Measurements from ENCODE around the gene SORCS2. TPM values are rescaled to one million over a fixed set of nuclear protein-coding genes. Genes with fewer than 3 reads are reported as not detected.
A peak's percentile ranks its signal among the peaks of the same experiment; 100 is the strongest.

SORCS2 gene
- total RNA-seq, 1 donor from 2014 or later: 6.9 TPM

DNA sequence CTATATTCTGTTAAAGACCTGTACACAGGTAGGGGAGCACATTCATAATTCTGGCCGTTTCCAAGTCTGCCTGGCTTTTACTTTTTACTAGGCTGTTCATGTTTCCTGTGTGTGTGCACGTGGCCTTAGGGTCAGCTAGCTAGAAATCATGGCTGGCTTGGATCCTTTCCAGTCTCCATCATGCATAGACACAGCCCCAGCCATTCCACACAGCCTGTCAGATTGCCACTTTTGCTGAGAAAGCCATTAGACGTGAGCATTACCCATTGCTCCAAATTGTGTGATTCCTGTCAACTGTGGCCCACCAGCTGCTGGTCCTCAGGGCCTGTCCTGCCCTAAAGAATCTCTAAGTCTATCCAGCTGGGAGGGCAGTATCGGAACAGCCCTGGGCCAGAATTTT, 11.4 kb upstream of the SORCS2 start:
- peak; percentile 26 for DNase-seq (ENCODE audit: low spot score)
- intact Hi-C loops (cut with DNase I): no loop called here

DNA sequence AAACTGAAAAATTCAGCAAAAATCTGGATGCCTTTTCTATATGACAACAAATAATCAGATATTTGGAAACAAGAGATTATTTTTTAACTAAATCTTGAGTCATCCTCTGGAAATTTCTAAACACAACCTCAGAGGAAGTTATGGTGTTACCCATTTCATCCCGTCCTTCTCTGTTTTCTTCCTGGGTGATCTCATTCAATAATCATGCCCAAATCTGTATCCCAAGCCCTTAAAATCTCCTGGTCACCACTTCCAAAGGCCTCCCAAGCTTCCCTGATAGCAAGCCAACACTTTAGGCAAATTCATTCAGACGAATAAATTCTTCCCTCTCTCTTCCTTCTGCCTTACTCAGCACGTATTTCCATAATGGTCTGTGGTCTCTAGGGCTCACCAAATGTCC, 9.7 kb upstream of the SORCS2 start:
- intact Hi-C loops (cut with DNase I): no loop called here
- no peak for DNase-seq (ENCODE audit: low spot score)

DNA sequence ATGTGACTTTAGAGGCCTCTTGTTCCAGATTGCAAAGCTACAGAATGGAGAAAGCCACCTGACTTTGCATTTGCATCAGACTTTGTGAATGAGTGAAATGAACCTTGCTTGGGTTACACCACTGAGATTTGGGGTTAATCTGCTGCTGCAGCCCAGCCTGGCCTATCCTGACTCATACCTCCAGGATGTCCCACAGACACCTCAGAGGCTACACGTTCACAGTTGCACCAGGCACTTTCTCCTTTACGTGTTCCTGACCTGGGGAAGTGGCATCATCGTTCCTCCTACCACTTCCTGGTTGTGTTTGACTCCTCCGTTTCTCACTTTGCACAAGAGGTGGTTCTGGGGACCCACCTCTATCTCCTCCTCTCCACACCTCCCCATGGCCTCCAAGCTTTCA, 9.2 kb upstream of the SORCS2 start:
- DNase-seq (ENCODE audit: low spot score): peak; percentile 36
- intact Hi-C loops (cut with DNase I): no loop called here

DNA sequence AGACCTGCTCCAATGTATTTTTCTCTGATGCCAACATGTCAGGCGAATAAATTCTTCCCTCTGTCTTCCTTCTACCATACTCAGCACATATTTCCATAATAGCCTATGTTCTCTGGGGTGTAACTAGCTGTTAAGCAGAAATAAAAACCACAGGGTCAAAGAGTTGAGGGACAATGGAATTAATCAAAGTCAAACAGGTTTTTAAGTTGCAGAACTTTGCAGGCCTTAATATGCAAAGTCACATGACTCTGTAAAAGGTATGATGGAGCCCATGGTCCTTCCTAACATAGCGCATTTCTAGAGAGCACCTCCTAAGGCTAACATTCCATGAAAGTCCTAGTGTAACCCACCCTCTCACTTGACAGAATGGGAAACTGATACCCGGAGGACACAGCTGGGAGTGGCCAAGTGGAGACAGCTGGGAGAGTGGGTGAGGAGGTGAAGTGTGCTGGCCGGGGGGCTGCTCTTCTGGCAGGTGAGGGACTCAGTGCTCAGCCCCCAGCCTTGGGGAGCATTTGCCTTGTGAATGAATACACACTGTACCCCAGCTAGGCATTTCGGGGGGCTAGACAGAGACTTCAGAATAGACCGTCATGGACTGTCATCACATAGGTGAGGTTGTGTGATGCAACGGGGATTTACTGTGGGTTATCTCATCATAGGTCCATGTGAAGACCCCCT, 8.4 kb upstream of the SORCS2 start:
- DNase-seq (ENCODE audit: low spot score): peak; percentile 27
- intact Hi-C loops (cut with DNase I): no loop called here

DNA sequence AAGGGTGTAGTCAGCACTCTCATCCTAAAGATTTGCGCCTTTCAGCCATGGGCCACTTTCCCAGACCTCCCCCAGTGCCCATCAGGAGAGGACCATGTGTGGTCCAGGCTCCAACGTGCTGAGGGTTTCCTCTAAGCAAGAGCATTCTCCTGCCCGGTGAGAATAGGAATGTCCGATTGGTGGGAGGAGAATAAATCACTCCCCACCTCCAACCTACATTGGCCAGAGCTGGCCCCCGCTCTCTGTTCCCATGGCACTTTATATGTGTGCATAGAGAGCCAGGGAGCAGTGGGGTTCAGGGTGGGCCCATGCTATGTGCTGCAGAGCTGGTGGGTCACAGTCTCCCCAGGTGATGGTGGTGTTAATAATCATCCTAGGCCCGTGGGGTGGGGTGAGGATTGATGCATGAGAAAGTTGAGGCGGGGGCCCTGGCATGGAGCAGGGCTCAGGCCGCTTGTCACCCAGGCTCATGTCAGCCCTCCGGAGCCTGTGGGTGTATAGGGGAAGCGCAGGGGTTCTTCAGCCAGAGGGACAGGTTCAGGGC, 6.8 kb upstream of the SORCS2 start:
- DNase-seq (ENCODE audit: low spot score): peak; percentile 66
- intact Hi-C loops (cut with DNase I): no loop called here

DNA sequence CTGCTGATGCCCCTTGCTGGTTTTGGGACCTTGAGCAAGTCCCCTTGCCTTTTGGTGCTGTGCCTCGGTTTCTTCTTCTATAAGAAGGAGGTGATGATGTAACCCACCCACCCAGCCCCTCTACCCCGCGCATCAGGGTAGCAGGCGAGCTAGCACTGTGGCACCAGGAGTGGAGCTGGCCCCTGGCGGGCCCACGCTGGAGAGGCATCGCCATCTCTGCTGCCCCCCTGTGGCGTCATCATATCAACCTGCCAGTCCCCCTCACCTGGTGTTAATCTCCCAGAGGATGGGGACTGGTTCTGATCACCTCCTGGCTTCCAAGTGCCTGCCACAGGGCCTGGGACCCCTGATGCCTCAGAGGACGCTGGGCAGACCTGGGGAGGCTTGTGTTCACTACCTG, 6.3 kb upstream of the SORCS2 start:
- DNase-seq (ENCODE audit: low spot score): peak; percentile 74
- intact Hi-C loops (cut with DNase I): no loop called here

DNA sequence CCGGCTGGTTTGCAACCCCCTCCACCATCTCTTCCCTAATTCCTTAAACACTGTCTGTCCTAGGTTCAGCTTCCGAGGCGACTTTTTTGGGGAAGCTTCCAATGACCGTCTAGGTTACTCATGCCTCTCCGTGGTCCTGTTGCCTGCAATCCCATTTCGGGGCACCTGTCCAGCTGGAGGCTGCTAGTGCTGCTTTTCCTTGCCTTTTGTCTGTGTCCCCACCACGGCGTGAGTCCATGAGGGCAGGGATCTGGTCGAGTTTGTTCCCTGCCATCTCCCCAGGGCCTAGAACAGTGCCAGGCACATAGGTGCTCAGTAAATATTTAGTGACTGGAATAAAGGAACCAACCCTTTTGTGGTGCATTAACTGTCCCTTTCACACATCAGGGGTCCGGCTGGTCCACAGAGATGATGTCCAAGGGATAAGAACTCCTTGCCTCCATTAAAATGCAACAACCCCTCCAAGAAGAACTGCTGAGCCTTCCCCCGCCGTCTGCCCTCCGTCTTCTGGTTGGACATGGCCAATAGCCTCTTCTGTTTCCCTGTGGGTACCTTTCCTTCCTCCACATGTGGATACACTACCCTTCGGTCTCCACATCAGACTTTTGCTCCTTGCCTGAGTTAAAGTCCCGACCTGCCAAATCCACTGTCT, 5.7 kb upstream of the SORCS2 start:
- peak; percentile 51 for DNase-seq (ENCODE audit: low spot score)
- intact Hi-C loops (cut with DNase I): no loop called here

DNA sequence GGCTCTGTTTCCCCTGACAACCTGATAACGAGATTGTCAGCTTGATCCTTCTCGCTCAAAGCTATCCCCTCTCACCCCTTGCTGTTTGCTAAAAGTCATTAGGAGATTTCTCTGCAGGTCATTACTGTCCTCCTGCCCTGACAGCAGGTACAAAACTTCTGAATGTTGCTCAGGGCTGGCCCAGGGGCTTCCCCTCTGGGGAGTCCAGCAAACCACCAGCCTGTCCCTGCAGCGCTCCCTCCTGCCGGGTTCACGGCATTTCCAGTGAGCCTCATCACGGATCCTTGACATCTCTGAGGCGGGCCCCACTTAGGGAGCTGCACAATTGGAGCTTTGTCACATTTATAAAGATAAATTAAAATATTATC, 5.2 kb upstream of the SORCS2 start:
- intact Hi-C loops (cut with DNase I): no loop called here
- peak; percentile 63 for DNase-seq (ENCODE audit: low spot score)

DNA sequence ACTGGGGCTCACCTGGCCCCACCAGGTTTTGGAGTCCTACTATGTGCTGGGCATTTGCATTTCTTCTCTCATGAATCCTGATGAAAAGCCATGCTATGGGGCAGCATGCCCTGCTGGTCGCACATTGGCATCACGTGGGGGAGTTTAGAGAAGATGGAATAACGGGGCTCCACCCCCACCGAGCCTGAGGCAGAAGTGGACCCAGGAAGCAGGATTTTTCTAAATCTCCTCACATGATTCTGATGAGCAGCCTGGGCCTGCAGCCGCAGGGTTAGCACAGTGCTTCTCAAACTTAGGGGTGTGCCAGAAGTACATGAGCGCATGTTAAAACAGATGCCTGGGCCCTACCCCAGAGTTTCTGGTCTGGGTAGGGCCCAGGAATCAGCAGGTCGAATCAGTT, 4.6 kb upstream of the SORCS2 start:
- DNase-seq (ENCODE audit: low spot score): peak; percentile 43
- intact Hi-C loops (cut with DNase I): no loop called here

DNA sequence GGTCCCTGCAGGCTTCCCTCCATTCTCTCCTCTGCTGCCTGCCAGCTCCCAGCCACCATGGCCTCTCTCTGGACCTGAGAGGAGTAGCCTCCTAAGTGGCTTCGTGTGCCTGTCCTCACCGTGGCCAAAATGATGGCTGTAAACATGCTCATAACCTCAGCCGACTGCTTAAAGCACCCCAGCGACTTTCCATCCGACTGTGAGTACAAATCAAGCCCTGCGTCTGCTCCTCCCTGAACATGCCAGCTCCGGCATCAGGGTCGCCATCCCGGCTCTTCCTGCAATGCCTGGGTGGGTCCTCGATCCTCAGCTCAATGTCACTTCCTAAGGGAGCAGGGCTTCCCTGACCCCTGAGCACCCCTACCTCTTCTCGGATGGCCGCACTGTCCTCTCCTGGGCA, 3.3 kb upstream of the SORCS2 start:
- intact Hi-C loops (cut with DNase I): no loop called here

DNA sequence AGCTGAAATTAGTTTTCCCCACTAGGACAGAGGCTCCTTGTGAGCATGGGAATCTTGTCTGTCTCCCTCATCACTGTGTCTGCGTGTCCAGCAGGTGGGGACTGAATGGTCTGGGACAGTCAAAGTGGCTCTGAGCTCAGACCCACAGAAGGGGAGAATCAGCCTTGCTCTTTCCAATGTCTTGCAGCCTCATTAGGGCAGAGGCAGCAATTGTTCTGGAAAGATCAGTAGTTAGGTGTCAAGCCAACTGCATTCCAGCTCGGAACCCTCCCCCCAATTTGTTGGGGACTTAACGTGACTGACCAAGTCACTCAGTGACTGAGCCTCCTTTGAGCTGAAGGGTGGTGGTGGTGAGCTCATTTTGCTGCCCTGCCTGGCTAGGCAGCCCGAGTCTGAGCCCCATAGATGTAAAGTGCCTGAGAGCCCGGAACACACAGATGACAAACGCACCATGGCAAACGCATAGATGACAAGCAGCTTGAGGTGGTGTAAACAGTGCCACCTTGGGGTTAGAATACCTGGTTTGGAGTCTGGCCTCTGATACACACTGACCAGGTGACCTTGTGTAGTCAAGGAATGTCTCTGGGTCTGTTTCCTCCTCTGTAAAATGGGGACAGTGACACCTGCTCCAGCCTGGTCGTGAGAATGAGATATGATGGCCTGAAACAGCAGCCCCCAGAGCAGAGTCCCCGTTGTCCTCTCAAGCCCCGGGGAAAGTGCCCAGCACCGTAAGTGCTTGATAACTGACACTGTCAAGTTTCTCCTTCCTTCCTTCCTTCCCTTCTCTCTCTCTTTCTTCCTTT, 2.7 kb upstream of the SORCS2 start:
- intact Hi-C loops (cut with DNase I): no loop called here
- DNase-seq (ENCODE audit: low spot score): peak; percentile 39

More for the DNA sequence above, 3.3 kb upstream of the SORCS2 start:
- peak; percentile 50 for DNase-seq (ENCODE audit: low spot score)

DNA sequence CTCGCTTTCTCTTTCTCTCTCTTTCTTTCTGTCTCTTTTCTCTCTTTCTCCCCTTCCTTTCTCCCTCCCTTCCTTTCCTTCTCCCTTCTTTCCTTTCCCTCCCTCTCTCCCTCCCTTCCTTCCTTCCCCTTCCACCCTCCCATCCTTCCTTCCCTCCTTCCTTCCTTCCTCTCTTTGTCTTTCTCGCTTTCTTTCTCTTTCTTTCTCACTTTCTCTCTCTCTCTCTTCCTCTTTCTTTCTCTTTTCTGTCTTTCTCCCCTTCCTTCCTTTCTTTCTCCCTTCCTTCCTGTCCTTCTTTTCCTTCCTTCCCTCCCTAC, 2.1 kb upstream of the SORCS2 start:
- intact Hi-C loops (cut with DNase I): no loop called here
- no peak for DNase-seq (ENCODE audit: low spot score)

DNA sequence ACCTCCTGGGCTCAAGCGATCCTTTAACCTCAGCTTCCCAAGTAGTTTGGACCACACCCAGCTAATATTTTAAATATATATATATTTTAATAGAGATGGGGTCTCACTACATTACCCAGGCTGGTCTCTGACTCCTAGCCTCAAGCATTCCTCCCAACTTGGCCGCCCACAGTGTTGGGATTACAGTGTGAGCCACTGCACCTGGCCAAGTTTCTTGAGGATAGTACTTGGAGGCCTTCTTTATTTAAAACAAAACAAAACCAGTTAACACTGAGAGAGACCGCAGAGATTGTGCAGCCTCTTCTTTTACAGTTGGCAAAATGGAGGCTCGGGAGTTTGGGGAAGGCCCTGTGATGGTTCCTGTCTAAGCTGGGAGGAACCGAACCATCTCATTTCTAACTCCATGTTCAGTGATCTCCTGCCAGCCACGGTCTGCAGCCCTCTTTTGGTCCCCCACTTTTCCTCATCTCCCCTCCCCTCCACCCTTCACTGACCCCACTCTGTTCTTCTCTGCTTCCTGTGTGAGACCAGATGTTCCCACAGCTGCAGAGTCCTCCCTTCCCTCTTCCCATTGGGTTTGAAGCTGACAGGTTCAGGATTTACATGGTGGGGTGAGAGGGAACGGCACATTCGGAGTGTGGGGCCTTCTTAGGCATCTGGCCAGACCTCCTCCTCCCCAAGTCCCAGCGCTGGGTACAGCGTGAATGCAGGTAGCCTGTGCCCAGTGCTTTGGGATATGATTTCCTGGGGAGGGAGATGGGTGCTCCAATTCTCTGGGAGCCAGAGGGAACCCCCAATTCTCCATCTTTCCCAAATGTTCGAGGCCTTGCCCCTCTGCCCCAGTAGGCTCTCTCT, 1.4 kb upstream of the SORCS2 start:
- intact Hi-C loops (cut with DNase I): no loop called here
- DNase-seq (ENCODE audit: low spot score): peak; percentile 57

DNA sequence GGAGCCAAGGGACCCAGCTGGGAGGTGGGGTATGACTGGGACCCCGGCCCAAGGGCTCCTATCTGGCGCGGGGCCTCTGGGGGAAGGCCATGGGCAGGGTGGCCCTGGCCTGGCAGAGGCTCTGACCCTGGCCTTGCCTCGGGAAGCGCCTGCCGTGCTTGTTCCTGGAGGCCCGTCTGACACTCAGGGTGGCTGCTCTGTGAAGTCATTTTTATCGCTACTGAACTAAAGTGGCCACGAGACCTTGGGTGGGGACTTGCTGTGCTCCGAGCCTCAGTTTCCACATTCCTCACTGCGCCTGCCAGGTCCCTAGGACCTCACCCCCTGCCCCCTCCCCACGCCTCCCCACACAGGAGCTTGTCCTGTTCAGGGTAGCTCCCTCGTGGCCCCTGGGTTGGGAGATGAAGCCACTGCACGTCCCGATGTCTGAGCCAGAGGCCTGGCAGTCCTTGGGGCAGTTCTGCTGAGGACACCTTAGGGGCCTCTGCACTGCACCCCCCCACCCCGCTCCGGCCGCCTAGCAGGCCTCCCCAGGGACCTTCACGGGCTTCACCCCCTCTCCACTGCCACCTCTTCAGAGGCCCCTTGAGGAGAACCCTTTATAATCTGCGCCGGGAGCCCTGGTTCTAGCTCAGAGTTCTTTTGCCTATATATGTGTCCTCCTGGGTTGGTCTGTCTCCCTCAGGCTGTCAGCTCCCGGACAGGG, 639 bp upstream of the SORCS2 start:
- peak; percentile 47 for DNase-seq (ENCODE audit: low spot score)
- intact Hi-C loops (cut with DNase I): loop anchor here (1.0 kb wide), 2 partner anchors 105 to 529 kb away; no protein-coding TSS in a partner anchor

DNA sequence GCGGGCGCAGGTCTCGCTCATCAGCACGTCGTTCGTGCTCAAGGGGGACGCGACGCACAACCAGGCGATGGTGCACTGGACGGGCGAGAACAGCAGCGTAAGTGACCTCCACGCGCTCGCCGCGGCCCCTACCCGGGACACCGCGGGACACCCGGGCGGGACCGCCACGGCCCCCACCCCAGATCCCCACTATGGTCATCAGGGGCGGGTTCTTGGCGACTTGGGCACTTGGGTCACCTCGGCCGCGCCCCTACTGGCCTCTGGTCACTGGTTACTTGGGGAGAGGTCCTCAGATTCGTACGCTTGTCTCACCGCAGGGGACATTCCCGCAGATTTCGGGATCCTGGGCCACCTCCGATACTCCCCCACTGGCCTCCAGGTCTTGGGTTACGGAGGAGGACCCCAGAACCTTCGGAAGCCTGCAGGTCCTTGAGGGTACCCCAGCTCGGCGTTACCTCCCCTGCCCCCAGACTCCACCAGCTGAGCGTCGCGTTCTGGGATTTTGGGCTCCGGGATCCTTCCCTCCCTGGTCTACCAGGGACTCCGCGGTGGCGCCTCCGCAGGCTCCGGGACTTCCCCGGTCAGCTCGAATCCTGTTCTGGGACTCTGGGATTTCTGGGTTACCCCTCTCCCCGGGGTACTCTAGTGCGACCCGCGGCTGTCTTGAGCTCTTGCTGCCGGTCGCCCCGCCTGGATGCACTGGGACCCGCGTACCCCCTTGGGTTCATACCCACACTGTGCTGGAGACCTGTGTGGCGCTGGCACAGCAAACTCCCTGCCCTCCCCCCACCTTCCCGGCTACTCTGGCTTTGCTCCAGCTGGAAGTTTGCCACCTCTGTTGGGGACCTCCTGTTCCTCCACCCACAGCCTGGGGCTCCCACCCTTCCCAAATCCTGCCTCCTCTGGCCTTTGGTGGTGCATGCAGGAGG, 956 bp downstream of the SORCS2 start:
- DNase-seq (ENCODE audit: low spot score): peak; percentile 72
- intact Hi-C loops (cut with DNase I): no loop called here

DNA sequence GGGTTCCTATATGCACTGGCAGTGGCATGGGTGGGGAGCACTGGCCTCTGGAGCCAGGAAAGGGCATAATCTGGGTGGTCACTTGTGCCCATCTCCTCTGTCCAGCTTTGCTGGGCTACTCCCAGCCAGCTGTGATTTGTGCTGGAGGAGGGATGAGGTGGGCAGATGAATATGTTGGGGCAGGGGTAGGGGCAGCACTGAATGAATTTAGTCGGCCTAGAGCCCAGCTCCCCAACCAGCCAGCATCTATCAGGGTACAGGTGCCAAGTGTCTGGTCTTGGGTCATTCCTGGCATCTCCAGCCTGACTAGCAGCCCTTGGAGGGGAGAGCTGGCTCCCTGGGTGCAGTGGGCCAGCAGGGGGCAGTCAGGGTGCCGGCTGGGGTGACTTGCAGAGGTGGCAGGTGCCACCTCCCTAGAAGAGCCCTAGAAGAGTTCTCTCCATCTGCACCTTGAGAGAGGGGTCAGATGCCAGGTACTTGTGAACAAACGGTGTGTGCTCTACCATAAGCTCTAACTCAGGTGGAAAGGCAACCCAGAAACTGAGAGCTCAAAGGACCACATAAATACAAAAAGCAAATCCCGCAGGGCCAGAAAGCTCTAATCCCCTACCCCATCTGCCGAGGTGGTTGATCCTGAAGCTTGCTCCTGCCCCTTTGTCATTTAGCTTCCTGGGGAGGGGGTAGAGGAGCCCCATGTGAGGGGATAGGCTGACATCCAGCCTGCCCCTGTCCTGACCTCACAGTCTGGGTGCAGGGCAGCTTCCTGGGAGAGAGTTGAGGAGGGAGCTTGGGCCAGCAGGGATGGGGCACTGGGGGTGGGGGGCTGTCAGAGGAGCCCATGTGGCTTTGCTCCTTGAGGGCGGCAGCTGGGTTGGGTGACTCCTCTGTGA, 2.2 kb downstream of the SORCS2 start:
- peak; percentile 77 for DNase-seq (ENCODE audit: low spot score)
- intact Hi-C loops (cut with DNase I): loop anchor here (1.0 to 2.0 kb wide), 2 partner anchors 97 to 268 kb away; no protein-coding TSS in a partner anchor

DNA sequence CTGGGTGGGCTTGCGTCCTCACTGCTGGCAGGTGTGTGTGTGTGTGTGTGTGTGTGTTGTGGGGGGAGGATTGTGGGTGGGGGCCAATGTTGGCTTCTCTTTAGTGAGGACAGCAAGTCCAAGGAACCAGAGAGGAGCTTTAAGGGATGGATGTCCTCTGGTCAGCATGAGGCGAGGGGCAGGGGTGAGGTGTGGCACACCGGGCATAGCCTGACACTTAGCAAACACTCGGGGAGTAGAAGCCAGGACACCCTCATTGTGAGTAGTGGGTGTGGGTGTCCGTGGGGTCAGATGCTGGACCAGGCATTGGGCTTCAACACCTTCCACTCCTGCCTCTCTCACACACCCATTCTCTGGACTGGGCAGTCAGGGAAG, 2.8 kb downstream of the SORCS2 start:
- intact Hi-C loops (cut with DNase I): loop anchor here (2.0 kb wide), 1 partner anchor 268 kb away; no protein-coding TSS in a partner anchor
- peak; percentile 62 for DNase-seq (ENCODE audit: low spot score)

Measured in cardiac septum (tissue), 1 donor.